ENCODE results near the gene ATP8B4.
A peak's percentile ranks its signal among the peaks of the same experiment; 100 is the strongest.

The ATP8B4 gene

GRCh38 chr15:49855917-49856637 is 263.0 kb downstream of the ATP8B4 start:
- H3K4me3 ChIP-seq (ENCODE audit: control insufficient read depth, low read depth, low read length): no peak overlapping the region
- no peak for TF ChIP-seq CTCF (conservative IDR thresholded peaks at IDR 0.05; ENCODE audit: control insufficient read depth, insufficient read depth, low read depth, low read length)
- peak; percentile 99 for DNase-seq (ENCODE audit: low read depth)

- no peak for TF ChIP-seq CTCF (conservative IDR thresholded peaks at IDR 0.05; ENCODE audit: control insufficient read depth, insufficient read depth, low read depth, low read length)
- no peak overlapping the region for H3K4me3 ChIP-seq (ENCODE audit: control insufficient read depth, low read depth, low read length)
- DNase-seq (ENCODE audit: low read depth): peak; percentile 45
These were observed 266.3 kb downstream of the ATP8B4 start for GRCh38 chr15:49852756-49853155.

- peak; percentile 69 for DNase-seq (ENCODE audit: low read depth)
- H3K4me3 ChIP-seq (ENCODE audit: control insufficient read depth, low read depth, low read length): no peak overlapping the region
- no peak for TF ChIP-seq CTCF (conservative IDR thresholded peaks at IDR 0.05; ENCODE audit: control insufficient read depth, insufficient read depth, low read depth, low read length)
These were observed 270.2 kb downstream of the ATP8B4 start for GRCh38 chr15:49848807-49849206.

GRCh38 chr15:49848282-49848724 is 270.7 kb downstream of the ATP8B4 start:
- no peak for TF ChIP-seq CTCF (conservative IDR thresholded peaks at IDR 0.05; ENCODE audit: control insufficient read depth, insufficient read depth, low read depth, low read length)
- H3K4me3 ChIP-seq (ENCODE audit: control insufficient read depth, low read depth, low read length): no peak overlapping the region
- peak; percentile 100 for DNase-seq (ENCODE audit: low read depth)

DNA sequence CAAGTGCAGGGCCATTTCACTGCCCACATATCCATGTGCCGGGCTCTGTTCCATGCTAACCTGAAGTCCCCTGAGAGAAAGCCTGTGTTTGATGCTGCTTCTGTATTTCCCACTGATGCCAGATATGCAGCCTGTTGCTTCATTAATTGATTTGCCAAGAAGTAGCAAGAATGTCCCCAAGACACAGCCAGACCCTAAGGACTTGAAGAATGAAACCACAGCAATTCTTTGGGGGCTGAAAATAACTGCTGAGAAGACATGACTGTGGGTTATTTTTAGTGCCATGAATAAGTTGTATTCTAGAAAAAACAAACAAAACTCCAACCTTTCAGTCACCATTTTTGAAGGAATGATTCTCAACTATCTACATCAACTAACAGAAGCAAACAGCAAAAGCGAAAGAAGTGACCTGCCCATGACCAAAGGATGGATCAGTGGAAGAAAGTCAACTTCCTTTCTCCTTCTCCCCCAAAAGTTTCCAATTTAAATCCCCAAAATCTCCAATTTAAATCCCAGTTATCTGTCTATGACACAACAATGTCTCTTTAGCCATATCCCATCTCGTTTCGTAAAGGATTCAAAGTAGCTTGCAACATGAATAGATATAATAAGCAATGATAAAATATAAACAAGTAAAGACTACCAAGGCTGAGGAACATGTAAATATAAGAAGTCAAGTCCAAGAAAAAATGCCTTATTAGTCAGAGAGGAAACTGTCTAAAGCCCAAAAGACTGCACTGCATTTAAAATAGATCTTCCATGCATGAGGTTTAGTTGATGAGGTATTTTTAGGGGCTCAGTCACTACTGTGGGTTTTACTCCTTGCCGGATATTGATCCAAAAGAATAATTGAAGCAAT is 271.4 kb downstream of the ATP8B4 start:
- no peak overlapping the region for H3K4me3 ChIP-seq (ENCODE audit: control insufficient read depth, low read depth, low read length)

GRCh38 chr15:49844390-49844789 is 274.6 kb downstream of the ATP8B4 start:
- TF ChIP-seq CTCF (conservative IDR thresholded peaks at IDR 0.05; ENCODE audit: control insufficient read depth, insufficient read depth, low read depth, low read length): no peak
- H3K4me3 ChIP-seq (ENCODE audit: control insufficient read depth, low read depth, low read length): no peak overlapping the region
- DNase-seq (ENCODE audit: low read depth): no peak

More for the DNA sequence above, 271.4 kb downstream of the ATP8B4 start:
- peak; percentile 64 for DNase-seq (ENCODE audit: low read depth)
- no peak for TF ChIP-seq CTCF (conservative IDR thresholded peaks at IDR 0.05; ENCODE audit: control insufficient read depth, insufficient read depth, low read depth, low read length)

All from fibroblast of mammary gland (primary cell).